GM12865 (cell line): ENCODE measurements around the gene SPAG16.

Experiments
- DNase-seq: peaks from one replicate; pipeline ENCODE4 v3.0.0; 2010; ENCODE audit warnings: low read depth
- H3K4me3 ChIP-seq: 2 replicates; pipeline ENCODE4 v1.5.1; 2011; ENCODE audit warnings: mild to moderate bottlenecking, low read depth, low read length, control low read depth
- CTCF ChIP-seq: IDR thresholded peaks from 2 replicates; pipeline ENCODE4 v1.5.1; 2011; ENCODE audit warnings: low read length, control low read depth, low read depth, inconsistent platforms; ENCODE audit not compliant: insufficient read depth; ENCODE audit errors: missing control alignments

The SPAG16 gene

GRCh38 chr2:213763963-213764362 is 479.7 kb downstream of the SPAG16 start:
- TF ChIP-seq CTCF: no peak
- no peak for DNase-seq

GRCh38 chr2:213764849-213765248 is 480.6 kb downstream of the SPAG16 start:
- no peak for TF ChIP-seq CTCF
- no peak for DNase-seq

More at GRCh38 chr2:213763963-213764362, 479.7 kb downstream of the SPAG16 start:
- H3K4me3 ChIP-seq: no peak overlapping the region

GRCh38 chr2:213766062-213766461 is 481.8 kb downstream of the SPAG16 start:
- peak; percentile 8 for DNase-seq
- no peak overlapping the region; the same call in 1 of the 2 replicates for H3K4me3 ChIP-seq
- TF ChIP-seq CTCF: no peak

More at GRCh38 chr2:213764849-213765248, 480.6 kb downstream of the SPAG16 start:
- H3K4me3 ChIP-seq: no peak overlapping the region

- peak; percentile 72 for DNase-seq
- peak overlapping the region; percentile 31 for H3K4me3 ChIP-seq
- no peak for TF ChIP-seq CTCF
These were observed 482.2 kb downstream of the SPAG16 start for GRCh38 chr2:213766465-213766901.

- no peak overlapping the region for H3K4me3 ChIP-seq
- TF ChIP-seq CTCF: no peak
- peak; percentile 10 for DNase-seq
These were observed 503.6 kb downstream of the SPAG16 start for GRCh38 chr2:213787869-213788268.

GRCh38 chr2:213789940-213790339 is 505.7 kb downstream of the SPAG16 start:
- no peak for TF ChIP-seq CTCF
- no peak overlapping the region for H3K4me3 ChIP-seq
- DNase-seq: no peak

- DNase-seq: no peak
- no peak for TF ChIP-seq CTCF
- H3K4me3 ChIP-seq: no peak overlapping the region
These were observed 507.8 kb downstream of the SPAG16 start for GRCh38 chr2:213792045-213792444.
